GM19397 (cell line): ENCODE measurements around the gene GALK2.
"Not testable (repeated sequence)": the region's sequence is repeated elsewhere in the genome, so short reads cannot be mapped to it uniquely, and the experiment has no call there.

Source experiments
- ATAC-seq: cut with Tn5 transposase; IDR thresholded peaks from one replicate; pipeline ENCODE4 v1.9.1; 2021; ENCODE audit warnings: mild to moderate bottlenecking, moderate library complexity; ENCODE audit not compliant: unreplicated experiment

Gene GALK2

GRCh38 chr15:49328941-49329340 is 158.9 kb downstream of the GALK2 start:
- ATAC-seq, result no peak

- no peak for ATAC-seq
Observed at GRCh38 chr15:49330166-49330565, 160.1 kb downstream of the GALK2 start.

GRCh38 chr15:49331442-49331841 is 161.4 kb downstream of the GALK2 start:
- no peak for ATAC-seq

GRCh38 chr15:49331951-49332350 is 161.9 kb downstream of the GALK2 start:
- ATAC-seq, result no peak

- ATAC-seq, result no peak
Observed at GRCh38 chr15:49339656-49340055, 169.6 kb downstream of the GALK2 start.

- no peak for ATAC-seq
Observed at GRCh38 chr15:49343546-49343945, 173.5 kb downstream of the GALK2 start.

- ATAC-seq, result not testable (repeated sequence)
Observed at GRCh38 chr15:49354439-49354838, 184.4 kb downstream of the GALK2 start.

- no peak for ATAC-seq
Observed at GRCh38 chr15:49361370-49361769, 191.3 kb downstream of the GALK2 start.

- no peak for ATAC-seq
Observed at GRCh38 chr15:49366496-49366895, 196.4 kb downstream of the GALK2 start.

GRCh38 chr15:49370782-49371181 is 200.7 kb downstream of the GALK2 start:
- ATAC-seq, result no peak

GRCh38 chr15:49372366-49372765 is 202.3 kb downstream of the GALK2 start:
- ATAC-seq, result no peak

GRCh38 chr15:49379996-49380395 is 209.9 kb downstream of the GALK2 start:
- no peak for ATAC-seq

GRCh38 chr15:49380912-49381311 is 210.9 kb downstream of the GALK2 start:
- no peak for ATAC-seq
